ENCODE data around the gene BBX.

Gene BBX

GRCh38 chr3:107729686-107730085 lies 206.9 kb downstream of the BBX start:
- Histone ChIP-seq H3K4me1 (ENCODE audit: control insufficient read depth, low read depth, low read length) (no peaks in the 10 kb centered on the region), H3K36me3 (ENCODE audit: control insufficient read depth, insufficient read depth, low read length) (no peaks in the 10 kb centered on the region), H4K8ac (ENCODE audit: low read depth, low read length) (no peak overlapping the region), H3K79me1 (ENCODE audit: low read length) (no peaks in the 10 kb centered on the region), H3K23ac (ENCODE audit: low read length) (no peak overlapping the region), H2AK5ac (ENCODE audit: low read length) (no peak overlapping the region), H3K18ac (ENCODE audit: low read length) (no peak overlapping the region), H3K56ac (ENCODE audit: low read length) (no peak overlapping the region), H3K27me3 (ENCODE audit: insufficient read depth, low read length, poor library complexity) (no peaks in the 10 kb centered on the region), H2BK15ac (replicated peaks; ENCODE audit: low read depth) (no peak overlapping the region), H3K4ac (ENCODE audit: low read depth, low read length) (no peak overlapping the region), H2BK5ac (ENCODE audit: low read length) (no peak overlapping the region), H3K79me2 (ENCODE audit: control insufficient read depth, insufficient read depth, low read length) (no peaks in the 10 kb centered on the region), H3K27ac (ENCODE audit: low read depth, low read length) (no peak overlapping the region), H4K5ac (ENCODE audit: low read length) (no peak overlapping the region), H3K4me2 (ENCODE audit: low read length) (no peak overlapping the region), H3K4me3 (ENCODE audit: low read length) (no peak overlapping the region), H2BK120ac (ENCODE audit: low read depth, low read length) (no peak overlapping the region), H3K9ac (ENCODE audit: low read length) (no peak overlapping the region)
- no peak for DNase-seq
- no CpG with 5 or more reads among the region's 4 CpGs for WGBS (ENCODE audit: extremely low coverage, insufficient coverage, low lambda C conversion rate)

GRCh38 chr3:107734317-107734716 lies 211.6 kb downstream of the BBX start:
- no peaks in the 10 kb centered on the region for H3K4me1 ChIP-seq (ENCODE audit: control insufficient read depth, low read depth, low read length)
- H3K79me2 ChIP-seq (ENCODE audit: control insufficient read depth, insufficient read depth, low read length) = no peaks in the 10 kb centered on the region
- no peak overlapping the region for H2BK5ac ChIP-seq (ENCODE audit: low read length)
- H3K56ac ChIP-seq (ENCODE audit: low read length) = no peak overlapping the region
- no peaks in the 10 kb centered on the region for H3K27me3 ChIP-seq (ENCODE audit: insufficient read depth, low read length, poor library complexity)
- DNase-seq = no peak
- H2BK15ac ChIP-seq (replicated peaks; ENCODE audit: low read depth) = no peak overlapping the region
- no peak overlapping the region for H2BK120ac ChIP-seq (ENCODE audit: low read depth, low read length)
- H4K5ac ChIP-seq (ENCODE audit: low read length) = no peak overlapping the region
- H3K36me3 ChIP-seq (ENCODE audit: control insufficient read depth, insufficient read depth, low read length) = no peaks in the 10 kb centered on the region
- H3K4ac ChIP-seq (ENCODE audit: low read depth, low read length) = no peak overlapping the region
- H3K4me3 ChIP-seq (ENCODE audit: low read length) = no peak overlapping the region
- H4K8ac ChIP-seq (ENCODE audit: low read depth, low read length) = no peak overlapping the region
- H3K79me1 ChIP-seq (ENCODE audit: low read length) = no peaks in the 10 kb centered on the region
- no CpG with 5 or more reads among the region's 3 CpGs for WGBS (ENCODE audit: extremely low coverage, insufficient coverage, low lambda C conversion rate)
- H3K9ac ChIP-seq (ENCODE audit: low read length) = no peak overlapping the region
- no peak overlapping the region for H3K27ac ChIP-seq (ENCODE audit: low read depth, low read length)
- no peak overlapping the region for H3K23ac ChIP-seq (ENCODE audit: low read length)
- no peak overlapping the region for H3K4me2 ChIP-seq (ENCODE audit: low read length)
- no peak overlapping the region for H2AK5ac ChIP-seq (ENCODE audit: low read length)
- no peak overlapping the region for H3K18ac ChIP-seq (ENCODE audit: low read length)

- H3K79me1 ChIP-seq (ENCODE audit: low read length) = no peaks in the 10 kb centered on the region
- H2AK5ac ChIP-seq (ENCODE audit: low read length) = no peak overlapping the region
- no peak overlapping the region for H4K5ac ChIP-seq (ENCODE audit: low read length)
- no peak overlapping the region for H3K4ac ChIP-seq (ENCODE audit: low read depth, low read length)
- H3K9ac ChIP-seq (ENCODE audit: low read length) = no peak overlapping the region
- no peak overlapping the region for H3K18ac ChIP-seq (ENCODE audit: low read length)
- DNase-seq = no peak
- no peak overlapping the region for H3K56ac ChIP-seq (ENCODE audit: low read length)
- no peaks in the 10 kb centered on the region for H3K4me1 ChIP-seq (ENCODE audit: control insufficient read depth, low read depth, low read length)
- H3K27me3 ChIP-seq (ENCODE audit: insufficient read depth, low read length, poor library complexity) = no peaks in the 10 kb centered on the region
- H3K4me2 ChIP-seq (ENCODE audit: low read length) = no peak overlapping the region
- no peak overlapping the region for H2BK5ac ChIP-seq (ENCODE audit: low read length)
- H3K79me2 ChIP-seq (ENCODE audit: control insufficient read depth, insufficient read depth, low read length) = no peaks in the 10 kb centered on the region
- no peak overlapping the region for H4K8ac ChIP-seq (ENCODE audit: low read depth, low read length)
- H2BK120ac ChIP-seq (ENCODE audit: low read depth, low read length) = no peak overlapping the region
- no peak overlapping the region for H3K27ac ChIP-seq (ENCODE audit: low read depth, low read length)
- H3K23ac ChIP-seq (ENCODE audit: low read length) = no peak overlapping the region
- H3K36me3 ChIP-seq (ENCODE audit: control insufficient read depth, insufficient read depth, low read length) = no peaks in the 10 kb centered on the region
- no peak overlapping the region for H3K4me3 ChIP-seq (ENCODE audit: low read length)
- H2BK15ac ChIP-seq (replicated peaks; ENCODE audit: low read depth) = no peak overlapping the region
These were observed 215.2 kb downstream of the BBX start for GRCh38 chr3:107737914-107738313.

DNA sequence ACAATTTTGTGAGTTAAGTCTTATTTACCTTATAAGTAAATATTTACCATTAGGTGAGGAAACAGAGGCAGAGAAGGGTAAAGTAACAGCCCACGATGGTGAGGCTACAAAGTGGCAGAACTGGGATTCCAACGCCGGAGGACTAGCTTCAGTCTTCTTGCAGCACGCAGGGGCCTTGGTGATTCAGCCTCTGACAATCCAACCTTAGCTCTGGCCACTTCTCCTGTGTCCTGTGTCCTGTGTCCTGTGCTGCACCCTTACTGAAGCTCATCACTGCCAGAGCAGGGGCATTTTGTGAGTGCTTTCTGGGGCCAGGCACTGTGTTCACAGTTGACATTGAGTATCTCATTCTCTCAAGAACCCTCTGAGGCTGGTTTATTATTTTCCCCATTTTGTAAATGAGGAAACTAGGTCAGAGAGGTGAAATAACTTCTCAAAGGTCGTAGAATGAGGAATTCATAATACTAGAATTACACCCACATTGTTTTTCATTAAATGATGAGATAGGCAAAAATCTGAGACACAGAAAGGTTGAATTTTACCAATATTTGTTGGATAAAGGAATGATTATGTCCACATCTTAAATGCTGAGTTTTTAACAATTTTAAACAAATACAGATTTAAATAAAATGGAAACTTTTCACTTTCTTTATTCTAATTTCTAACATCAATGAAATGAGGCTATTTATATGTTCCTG lies 215.9 kb downstream of the BBX start:
- no peaks in the 10 kb centered on the region for H3K4me1 ChIP-seq (ENCODE audit: control insufficient read depth, low read depth, low read length)
- H2BK15ac ChIP-seq (replicated peaks; ENCODE audit: low read depth) = no peak overlapping the region
- no peak overlapping the region for H3K18ac ChIP-seq (ENCODE audit: low read length)
- H3K79me2 ChIP-seq (ENCODE audit: control insufficient read depth, insufficient read depth, low read length) = no peaks in the 10 kb centered on the region
- no peak overlapping the region for H2BK120ac ChIP-seq (ENCODE audit: low read depth, low read length)
- no CpG with 5 or more reads among the region's 5 CpGs for WGBS (ENCODE audit: extremely low coverage, insufficient coverage, low lambda C conversion rate)
- no peak for DNase-seq
- H2BK5ac ChIP-seq (ENCODE audit: low read length) = no peak overlapping the region
- H3K9ac ChIP-seq (ENCODE audit: low read length) = no peak overlapping the region
- no peaks in the 10 kb centered on the region for H3K27me3 ChIP-seq (ENCODE audit: insufficient read depth, low read length, poor library complexity)
- H2AK5ac ChIP-seq (ENCODE audit: low read length) = no peak overlapping the region
- no peak overlapping the region for H4K5ac ChIP-seq (ENCODE audit: low read length)
- H4K8ac ChIP-seq (ENCODE audit: low read depth, low read length) = no peak overlapping the region
- H3K79me1 ChIP-seq (ENCODE audit: low read length) = no peaks in the 10 kb centered on the region
- no peak overlapping the region for H3K56ac ChIP-seq (ENCODE audit: low read length)
- no peaks in the 10 kb centered on the region for H3K36me3 ChIP-seq (ENCODE audit: control insufficient read depth, insufficient read depth, low read length)
- H3K4me3 ChIP-seq (ENCODE audit: low read length) = no peak overlapping the region
- H3K4me2 ChIP-seq (ENCODE audit: low read length) = no peak overlapping the region
- no peak overlapping the region for H3K23ac ChIP-seq (ENCODE audit: low read length)
- no peak overlapping the region for H3K4ac ChIP-seq (ENCODE audit: low read depth, low read length)
- no peak overlapping the region for H3K27ac ChIP-seq (ENCODE audit: low read depth, low read length)

DNA sequence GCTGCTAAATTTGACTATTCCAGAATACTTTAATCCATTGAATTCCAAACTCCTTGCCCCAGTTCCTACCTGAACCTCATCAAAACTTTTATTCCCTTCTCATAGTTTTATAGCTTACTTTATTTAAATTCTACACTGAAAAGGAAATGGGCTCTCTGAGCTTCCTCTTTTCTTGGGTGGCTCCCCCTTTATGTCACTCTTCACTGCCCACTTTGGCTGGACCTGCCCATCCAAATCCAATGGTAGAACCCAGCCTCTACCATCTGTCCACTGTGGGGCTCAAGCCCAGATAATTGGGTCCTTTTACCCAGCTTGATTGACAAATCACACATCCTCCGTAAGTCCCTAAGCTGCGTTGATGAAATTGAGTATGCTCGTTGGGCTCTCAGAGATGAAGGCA lies 216.5 kb downstream of the BBX start:
- no peak for DNase-seq
- no peak overlapping the region for H3K4me2 ChIP-seq (ENCODE audit: low read length)

More for the DNA sequence above, 216.5 kb downstream of the BBX start:
- Histone ChIP-seq H2BK5ac (ENCODE audit: low read length) (no peak overlapping the region), H3K4ac (ENCODE audit: low read depth, low read length) (no peak overlapping the region), H4K5ac (ENCODE audit: low read length) (no peak overlapping the region), H3K9ac (ENCODE audit: low read length) (no peak overlapping the region), H3K18ac (ENCODE audit: low read length) (no peak overlapping the region), H3K27ac (ENCODE audit: low read depth, low read length) (no peak overlapping the region), H3K4me1 (ENCODE audit: control insufficient read depth, low read depth, low read length) (no peaks in the 10 kb centered on the region), H3K36me3 (ENCODE audit: control insufficient read depth, insufficient read depth, low read length) (no peaks in the 10 kb centered on the region), H3K23ac (ENCODE audit: low read length) (no peak overlapping the region), H2BK15ac (replicated peaks; ENCODE audit: low read depth) (no peak overlapping the region), H3K56ac (ENCODE audit: low read length) (no peak overlapping the region), H3K79me2 (ENCODE audit: control insufficient read depth, insufficient read depth, low read length) (no peaks in the 10 kb centered on the region), H3K79me1 (ENCODE audit: low read length) (no peaks in the 10 kb centered on the region), H3K27me3 (ENCODE audit: insufficient read depth, low read length, poor library complexity) (no peaks in the 10 kb centered on the region), H2BK120ac (ENCODE audit: low read depth, low read length) (no peak overlapping the region), H4K8ac (ENCODE audit: low read depth, low read length) (no peak overlapping the region), H2AK5ac (ENCODE audit: low read length) (no peak overlapping the region), H3K4me3 (ENCODE audit: low read length) (no peak overlapping the region)
- WGBS (ENCODE audit: extremely low coverage, insufficient coverage, low lambda C conversion rate) = no CpG with 5 or more reads among the region's 3 CpGs
